GM18951 (cell line): ENCODE measurements around the gene CATSPERZ.

Experiments
- POLR2A ChIP-seq: IDR thresholded peaks from 4 replicates; pipeline ENCODE4 v1.6.1; 2011; ENCODE audit warnings: mild to moderate bottlenecking; ENCODE audit not compliant: insufficient read length, insufficient read depth; ENCODE audit errors: extremely low read depth
- in situ Hi-C: fragments of 300-500 bp; cut with MboI; formaldehyde crosslinking; loops from one replicate; pipeline ENCODE4 v1.12.0; 2022; ENCODE audit warnings: low sequenced_read_pairs, mixed read lengths, inconsistent platforms; ENCODE audit not compliant: unreplicated experiment

CATSPERZ gene

DNA sequence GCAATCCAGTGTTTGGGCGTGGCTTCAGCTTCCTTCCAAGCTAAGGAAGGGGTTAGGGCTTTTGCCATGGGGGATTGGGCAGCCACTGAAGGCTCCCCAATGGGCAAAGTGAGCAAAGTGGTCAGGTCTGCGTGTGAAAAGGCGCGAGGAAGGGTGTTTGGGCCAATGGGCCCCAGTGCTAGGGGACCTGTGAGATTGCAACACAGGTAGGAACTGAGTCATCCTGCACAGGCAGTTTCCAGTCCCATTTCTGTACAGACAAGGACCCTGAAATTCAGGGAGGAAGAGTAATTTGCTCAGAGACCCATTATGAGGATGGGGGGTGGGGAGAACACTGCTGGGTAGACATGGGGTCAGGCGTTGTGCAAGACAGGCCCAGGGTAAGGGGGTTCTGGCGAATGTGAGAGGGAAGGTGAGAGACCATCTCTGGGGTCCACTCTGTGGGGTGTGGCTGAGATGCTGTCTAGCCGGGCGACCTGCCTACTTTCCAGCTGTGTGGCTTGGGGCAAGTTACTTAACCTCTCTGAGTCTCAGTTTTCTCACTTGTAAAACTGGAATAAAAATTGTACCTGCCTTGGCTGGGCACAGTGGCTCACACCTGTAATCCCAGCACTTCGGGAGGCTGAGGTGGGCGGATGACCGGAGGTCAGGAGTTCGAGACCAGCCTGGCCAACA lies 47.2 kb downstream of the CATSPERZ start:
- in situ Hi-C loops, result no loop called here
- TF ChIP-seq POLR2A, result no peak

DNA sequence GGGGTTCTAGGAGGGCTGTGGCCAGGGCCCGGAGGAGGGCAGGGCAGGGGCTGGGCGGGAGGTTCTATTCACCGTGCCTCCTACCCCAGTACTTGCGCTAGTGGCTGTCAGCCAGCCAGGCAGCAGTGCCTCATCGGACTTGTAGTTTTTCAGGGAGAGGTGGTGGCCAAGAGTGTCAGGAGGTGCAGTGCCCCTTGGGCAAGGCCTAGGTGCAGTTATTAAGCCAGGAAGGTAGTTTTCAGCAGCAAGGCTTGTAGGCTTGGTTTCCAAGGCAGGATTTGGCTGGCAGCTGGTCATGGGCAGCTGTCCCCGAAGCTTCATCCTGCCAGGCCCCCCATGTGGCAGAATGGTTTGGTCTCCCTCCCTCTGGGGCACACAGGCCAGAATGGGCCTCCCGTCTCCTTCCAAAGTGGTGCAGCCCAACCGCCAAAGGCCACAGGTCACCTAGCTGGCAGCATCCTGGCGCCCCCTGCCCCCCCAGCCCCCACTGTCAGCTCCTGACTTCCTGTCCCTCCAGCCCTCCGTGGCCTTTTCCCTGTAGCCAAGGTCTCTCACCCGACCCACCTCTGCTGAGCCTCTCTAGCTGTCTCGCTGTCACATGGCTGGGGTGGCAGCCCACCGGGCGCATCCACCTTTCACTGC lies 48.3 kb downstream of the CATSPERZ start:
- TF ChIP-seq POLR2A, result no peak
- in situ Hi-C loops, result no loop called here

DNA sequence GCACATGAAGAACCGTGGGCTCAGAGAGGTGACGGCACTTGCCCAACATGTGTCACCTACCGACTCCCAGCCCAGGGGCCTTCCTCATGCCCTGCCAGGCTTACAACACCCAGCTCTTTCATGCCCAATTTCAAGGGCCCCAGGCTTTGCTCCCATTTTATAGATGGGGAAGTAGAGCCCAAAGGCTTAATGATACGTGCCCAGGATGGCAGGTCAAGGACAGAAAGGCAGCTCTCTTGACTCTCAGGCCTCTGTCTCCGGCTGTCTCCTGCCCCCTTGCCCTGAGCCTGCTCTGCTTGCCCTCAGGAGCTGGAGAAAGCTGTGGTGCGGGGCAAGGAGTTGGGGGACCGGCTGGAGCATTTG lies 48.8 kb downstream of the CATSPERZ start:
- in situ Hi-C loops, result no loop called here
- no peak for TF ChIP-seq POLR2A

DNA sequence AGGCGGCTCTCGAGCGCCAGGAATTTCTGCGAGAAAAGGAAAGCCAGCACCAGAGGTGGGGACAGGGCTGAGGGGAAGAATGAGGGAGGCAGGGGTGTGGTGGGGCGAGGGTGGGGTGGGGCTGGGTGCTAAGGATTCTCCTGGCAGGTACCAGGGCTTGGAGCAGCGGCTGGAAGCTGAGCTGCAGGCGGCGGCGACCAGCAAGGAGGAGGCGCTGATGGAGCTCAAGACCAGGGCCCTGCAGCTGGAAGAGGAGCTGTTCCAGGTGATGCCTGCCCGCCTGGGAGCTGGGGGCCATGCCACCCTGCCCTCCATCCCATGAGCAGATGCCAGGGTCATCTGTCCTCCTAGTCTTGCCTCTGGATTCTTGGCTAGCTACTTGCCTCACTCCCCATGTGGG lies 49.2 kb downstream of the CATSPERZ start:
- in situ Hi-C loops, result no loop called here
- TF ChIP-seq POLR2A, result no peak

DNA sequence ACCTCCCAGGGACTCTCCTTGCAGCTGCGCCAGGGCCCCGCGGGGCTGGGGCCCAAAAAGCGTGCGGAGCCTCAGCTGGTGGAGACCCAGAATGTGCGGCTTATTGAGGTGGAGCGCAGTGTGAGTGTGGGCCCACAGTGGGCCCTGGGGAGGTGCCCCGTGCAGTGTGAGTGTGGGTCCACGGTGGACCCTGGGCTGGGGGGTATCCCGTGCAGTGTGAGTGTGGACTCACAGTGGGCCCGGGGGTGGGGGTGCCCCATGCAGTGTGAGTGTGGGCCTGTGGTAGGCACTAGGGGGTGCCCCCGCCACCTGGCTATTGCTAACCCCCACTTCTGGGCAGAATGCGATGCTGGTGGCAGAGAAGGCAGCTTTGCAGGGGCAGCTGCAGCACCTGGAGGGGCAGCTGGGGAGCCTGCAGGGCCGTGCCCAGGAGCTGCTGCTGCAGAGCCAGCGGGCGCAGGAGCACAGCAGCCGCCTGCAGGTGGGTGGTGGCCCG lies 51.0 kb downstream of the CATSPERZ start:
- no peak for TF ChIP-seq POLR2A
- in situ Hi-C loops, result no loop called here

DNA sequence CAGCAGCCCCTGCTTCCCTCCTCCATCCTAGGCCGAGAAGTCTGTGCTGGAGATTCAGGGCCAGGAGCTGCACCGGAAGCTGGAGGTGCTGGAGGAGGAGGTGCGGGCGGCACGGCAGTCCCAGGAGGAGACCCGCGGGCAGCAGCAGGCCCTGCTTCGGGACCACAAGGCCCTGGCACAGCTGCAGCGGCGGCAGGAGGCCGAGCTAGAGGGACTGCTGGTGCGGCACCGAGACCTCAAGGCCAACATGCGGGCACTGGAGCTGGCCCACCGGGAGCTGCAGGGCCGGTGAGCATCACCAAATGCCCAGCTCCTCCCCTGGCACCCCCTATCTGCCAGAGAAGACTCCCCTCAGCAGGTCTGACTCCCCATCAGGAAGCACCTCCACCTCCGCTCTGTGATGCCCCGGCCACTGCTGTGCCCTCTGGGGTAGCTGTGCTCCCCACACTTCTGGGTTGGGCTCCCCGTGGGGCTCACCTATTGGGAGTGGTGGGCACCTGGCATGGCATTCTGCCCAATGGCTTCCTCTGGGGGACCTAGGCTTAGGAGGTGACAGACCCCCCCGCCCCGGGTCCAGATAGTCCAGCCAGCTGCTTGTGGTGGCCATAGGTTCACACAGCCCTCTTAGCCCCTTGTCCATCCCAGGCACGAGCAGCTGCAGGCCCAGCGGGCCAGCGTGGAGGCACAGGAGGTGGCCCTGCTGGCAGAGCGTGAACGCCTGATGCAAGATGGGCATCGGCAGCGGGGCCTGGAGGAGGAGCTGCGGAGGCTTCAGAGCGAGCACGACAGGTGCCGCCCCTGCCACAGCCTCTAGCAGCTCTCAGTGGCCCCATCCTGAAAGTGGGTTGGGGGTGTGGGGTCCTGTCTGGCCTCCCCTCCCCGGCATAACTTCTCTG lies 52.2 kb downstream of the CATSPERZ start:
- no peak for TF ChIP-seq POLR2A
- in situ Hi-C loops, result no loop called here

DNA sequence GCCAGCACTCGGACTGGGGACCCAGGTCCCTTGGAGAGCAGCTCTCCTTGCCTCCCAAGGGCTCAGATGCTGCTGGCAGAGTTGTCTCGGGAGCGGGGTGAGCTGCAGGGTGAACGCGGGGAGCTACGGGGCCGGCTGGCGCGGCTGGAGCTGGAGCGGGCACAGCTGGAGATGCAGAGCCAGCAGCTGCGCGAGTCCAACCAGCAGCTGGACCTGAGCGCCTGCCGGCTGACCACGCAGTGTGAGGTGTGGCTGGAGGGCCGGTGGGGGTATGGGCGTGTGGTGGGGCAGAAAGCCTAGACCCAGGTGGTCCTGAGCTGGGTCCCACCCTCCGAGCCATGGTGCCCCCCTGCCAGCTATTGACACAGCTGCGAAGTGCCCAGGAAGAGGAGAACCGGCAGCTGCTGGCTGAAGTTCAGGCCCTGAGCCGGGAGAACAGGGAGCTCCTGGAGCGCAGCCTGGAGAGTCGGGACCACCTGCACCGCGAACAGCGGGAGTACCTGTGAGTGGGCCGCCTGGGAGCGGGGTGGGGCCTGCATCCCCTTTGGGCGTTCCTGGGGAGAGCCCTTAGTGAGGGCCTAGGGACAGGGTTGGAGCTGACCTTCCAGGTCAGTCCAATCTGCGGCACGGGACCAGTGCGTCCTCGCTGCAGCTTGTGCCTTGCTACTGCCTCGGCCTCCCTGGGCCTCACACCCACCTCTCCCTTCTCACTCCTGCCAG lies 53.0 kb downstream of the CATSPERZ start:
- in situ Hi-C loops, result no loop called here
- no peak for TF ChIP-seq POLR2A

DNA sequence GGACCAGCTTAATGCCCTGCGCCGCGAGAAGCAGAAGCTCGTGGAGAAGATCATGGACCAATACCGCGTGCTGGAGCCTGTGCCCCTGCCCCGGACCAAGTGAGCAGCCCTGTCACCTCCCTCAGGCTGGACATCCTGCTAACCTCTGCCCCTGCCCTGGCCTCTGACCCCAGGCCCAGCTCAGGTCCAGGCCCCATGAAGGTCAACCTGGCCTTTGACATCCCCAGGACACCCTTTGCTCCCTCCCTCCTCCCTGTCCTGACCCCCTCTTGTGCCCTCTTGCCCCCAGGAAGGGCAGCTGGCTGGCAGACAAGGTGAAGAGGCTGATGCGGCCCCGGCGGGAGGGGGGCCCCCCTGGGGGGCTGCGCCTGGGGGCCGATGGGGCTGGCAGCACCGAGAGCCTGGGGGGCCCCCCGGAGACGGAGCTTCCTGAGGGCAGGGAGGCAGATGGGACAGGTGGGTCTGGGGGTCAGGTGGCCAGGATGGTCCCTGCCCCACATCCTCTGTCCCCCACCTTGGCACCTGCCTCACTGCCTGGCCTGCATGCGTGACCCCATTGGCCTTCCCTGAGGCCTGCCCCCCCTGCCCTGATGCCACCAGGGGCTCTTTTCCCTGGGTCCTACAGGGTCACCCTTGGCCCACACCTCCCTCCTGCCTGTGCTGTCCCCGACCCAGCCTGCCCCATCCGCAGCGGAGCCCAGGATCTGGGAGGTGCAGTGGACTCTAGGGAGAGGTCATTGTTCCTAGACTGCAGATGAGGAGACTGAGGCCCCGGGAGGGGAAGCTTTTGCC lies 53.8 kb downstream of the CATSPERZ start:
- no peak for TF ChIP-seq POLR2A
- in situ Hi-C loops, result no loop called here
